Upper lobe of left lung (tissue), 4 donors: ENCODE measurements around the gene UBASH3B.

Experiments used
- POLR2A ChIP-seq, 4 donors: fragments of 450-650 bp; IDR thresholded peaks; one replicate each; pipeline ENCODE4 v1.5.1; 2016 to 2017; ENCODE audit warnings: antibody characterized with exemption in 4 of 4, mild to moderate bottlenecking in 2 of 4
- TF ChIP-seq, protein P1 (sequence below), 6 experiments: fragments of 450-650 bp in 4 of 6; fragments of 200-600 bp in 2 of 6; sonication (generic) in 2 of 6; IDR thresholded peaks; one replicate each; pipeline ENCODE4 v1.5.1; 2016 to 2019; ENCODE audit warnings: antibody characterized with exemption in 6 of 6

DNA sequence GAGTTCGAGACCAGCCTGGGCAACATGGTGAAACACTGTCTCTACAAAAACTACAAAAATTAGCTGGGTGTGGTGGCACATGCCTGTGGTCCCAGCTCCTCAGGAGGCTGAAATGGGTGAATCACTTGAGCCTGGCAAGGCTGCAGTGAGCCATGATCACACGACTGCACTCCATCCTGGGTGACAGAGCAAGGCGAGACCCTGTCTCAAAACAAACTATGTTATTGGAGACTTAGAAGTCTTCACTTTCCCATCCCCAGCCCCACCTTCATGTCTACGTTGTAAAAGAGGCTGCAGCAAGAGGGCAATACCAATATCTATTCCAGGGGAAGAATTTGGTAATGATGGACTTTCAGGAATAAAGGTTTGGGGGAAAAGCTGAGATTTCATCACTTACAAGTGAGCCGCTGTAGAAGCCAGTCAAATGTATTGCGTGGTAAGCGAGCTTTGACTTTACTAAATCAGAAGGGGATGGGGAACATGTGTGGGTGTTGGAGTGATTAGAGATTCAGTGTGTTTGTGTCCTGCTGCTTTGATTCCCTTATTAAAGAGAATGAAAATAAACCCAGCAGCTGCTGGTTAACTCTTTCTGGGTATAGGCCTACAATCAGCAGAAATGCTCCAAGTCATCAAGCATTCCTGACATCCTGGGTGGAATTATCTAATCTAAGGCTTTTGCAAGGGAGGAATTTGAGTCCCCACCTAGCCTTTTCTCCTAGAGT is 53.7 kb downstream of the UBASH3B start:
- TF ChIP-seq, protein P1, sequence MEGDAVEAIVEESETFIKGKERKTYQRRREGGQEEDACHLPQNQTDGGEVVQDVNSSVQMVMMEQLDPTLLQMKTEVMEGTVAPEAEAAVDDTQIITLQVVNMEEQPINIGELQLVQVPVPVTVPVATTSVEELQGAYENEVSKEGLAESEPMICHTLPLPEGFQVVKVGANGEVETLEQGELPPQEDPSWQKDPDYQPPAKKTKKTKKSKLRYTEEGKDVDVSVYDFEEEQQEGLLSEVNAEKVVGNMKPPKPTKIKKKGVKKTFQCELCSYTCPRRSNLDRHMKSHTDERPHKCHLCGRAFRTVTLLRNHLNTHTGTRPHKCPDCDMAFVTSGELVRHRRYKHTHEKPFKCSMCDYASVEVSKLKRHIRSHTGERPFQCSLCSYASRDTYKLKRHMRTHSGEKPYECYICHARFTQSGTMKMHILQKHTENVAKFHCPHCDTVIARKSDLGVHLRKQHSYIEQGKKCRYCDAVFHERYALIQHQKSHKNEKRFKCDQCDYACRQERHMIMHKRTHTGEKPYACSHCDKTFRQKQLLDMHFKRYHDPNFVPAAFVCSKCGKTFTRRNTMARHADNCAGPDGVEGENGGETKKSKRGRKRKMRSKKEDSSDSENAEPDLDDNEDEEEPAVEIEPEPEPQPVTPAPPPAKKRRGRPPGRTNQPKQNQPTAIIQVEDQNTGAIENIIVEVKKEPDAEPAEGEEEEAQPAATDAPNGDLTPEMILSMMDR (IDR thresholded peaks at IDR 0.05): no peak
- TF ChIP-seq POLR2A (IDR thresholded peaks at IDR 0.05): no peak
